GM12878 (cell line): ENCODE data around the gene ITGA11. TPM values are rescaled to one million over a fixed set of nuclear protein-coding genes. Genes with fewer than 3 reads are reported as not detected.

Source experiments
- ATAC-seq: fragments of 200-7000 bp; cut with Tn5 transposase; 3 replicates; pipeline ENCODE4 v1.9.1; 2020; ENCODE audit warnings: mild to moderate bottlenecking, moderate library complexity
- BruUV-seq: library from RNA; stranded (reverse); fragments of 400-500 nt; replicated peaks from 2 replicates; lab custom pipeline; 2021; lab: Mats Ljungman, UMichigan
- CTCF ChIA-PET: fragments of 300-600 bp; sonication (Branson Sonifier 250); formaldehyde crosslinking; extraction: SDS; loops from one replicate; lab custom pipeline; 2021; ENCODE audit warnings: inconsistent platforms; lab: Yijun Ruan, JAX
- POLR2A ChIA-PET: fragments of 350-600 bp; formaldehyde crosslinking; extraction: SDS; loops from one replicate; lab custom pipeline; 2021; ENCODE audit warnings: inconsistent platforms; lab: Charles Lee
- RAD21 ChIA-PET: fragments of 300-600 bp; sonication (Branson Sonifier 250); formaldehyde crosslinking; loops from one replicate; lab custom pipeline; 2023; ENCODE audit warnings: antibody characterized with exemption; ENCODE audit not compliant: unreplicated experiment; lab: Charles Lee
- SMC1A ChIA-PET: fragments of 300-600 bp; sonication (Branson Sonifier 250); formaldehyde crosslinking; loops from one replicate; lab custom pipeline; 2023; ENCODE audit not compliant: unreplicated experiment, uncharacterized antibody; lab: Charles Lee
- DNase-seq: peaks from one replicate; pipeline ENCODE4 v3.0.0-alpha.2; 2011; ENCODE audit warnings: low read depth, low spot score
- FAIRE-seq: peaks from 3 replicates; lab custom pipeline; 2011; peaks lifted over from hg19 to GRCh38; lab: Jason Lieb, UNC
- H2AFZ ChIP-seq: 2 replicates; pipeline ENCODE4 v1.6.0; 2011; ENCODE audit warnings: low read depth, low read length, control low read depth; ENCODE audit not compliant: control insufficient read depth
- H3K27ac ChIP-seq: 2 replicates; pipeline ENCODE4 v1.5.1; 2011; ENCODE audit warnings: control low read depth; ENCODE audit not compliant: control insufficient read depth, insufficient read depth
- H3K27me3 ChIP-seq, 2 experiments: replicated peaks in 1 of 2; 2 replicates each; pipeline versions ENCODE4 v1.6.0 to v1.6.1; 2011; ENCODE audit warnings: low read length in 1 of 2; ENCODE audit not compliant: control insufficient read depth in 2 of 2, insufficient read depth in 2 of 2
- H3K36me3 ChIP-seq, 2 experiments: 2 replicates each; pipeline ENCODE4 v1.5.1; 2011; ENCODE audit warnings: low read length in 1 of 2; ENCODE audit not compliant: control insufficient read depth in 2 of 2, insufficient read depth in 2 of 2
- H3K4me1 ChIP-seq: 2 replicates; pipeline ENCODE4 v1.6.1; 2011; ENCODE audit warnings: mild to moderate bottlenecking, low read length, moderate library complexity, mixed read lengths; ENCODE audit not compliant: control insufficient read depth, insufficient read depth
- H3K4me2 ChIP-seq: 2 replicates; pipeline ENCODE4 v1.6.0; 2011; ENCODE audit warnings: control low read depth; ENCODE audit not compliant: control insufficient read depth, insufficient read depth
- H3K4me3 ChIP-seq: fragments of 200-600 bp; sonication (generic); 2 replicates; pipeline ENCODE4 v1.5.1; 2016
- H3K79me2 ChIP-seq: 2 replicates; pipeline ENCODE4 v1.6.0; 2011; ENCODE audit warnings: low read length; ENCODE audit not compliant: control insufficient read depth, insufficient read depth
- H3K9ac ChIP-seq: 2 replicates; pipeline ENCODE4 v1.8.0; 2011; ENCODE audit warnings: low read length, control low read depth, mixed read lengths; ENCODE audit not compliant: control insufficient read depth, insufficient read depth
- H3K9me3 ChIP-seq: replicated peaks from 3 replicates; pipeline ENCODE4 v1.5.1; 2011; ENCODE audit warnings: mild to moderate bottlenecking, low read length; ENCODE audit not compliant: control insufficient read depth, insufficient read depth
- H4K20me1 ChIP-seq: 2 replicates; pipeline ENCODE4 v1.6.0; 2011; ENCODE audit not compliant: control insufficient read depth, insufficient read depth
- ATF7 ChIP-seq: fragments of 450-650 bp; IDR thresholded peaks from 2 replicates; pipeline ENCODE4 v1.6.1; 2016; ENCODE audit warnings: low read depth, mild to moderate bottlenecking
- KLF5 ChIP-seq: fragments of 450-650 bp; IDR thresholded peaks from 2 replicates; pipeline ENCODE4 v1.6.1; 2014; ENCODE audit warnings: mild to moderate bottlenecking; ENCODE audit not compliant: partially characterized antibody
- NBN ChIP-seq: fragments of 450-650 bp; IDR thresholded peaks from 2 replicates; pipeline ENCODE4 v1.6.1; 2016
- NFYA ChIP-seq: IDR thresholded peaks from 2 replicates; pipeline ENCODE4 v1.6.1; 2011; ENCODE audit warnings: low read depth, mild to moderate bottlenecking, low read length, improper control_type of control experiment, borderline replicate concordance
- RAD21 ChIP-seq: IDR thresholded peaks from 2 replicates; pipeline ENCODE4 v1.6.1; 2011; ENCODE audit warnings: mild to moderate bottlenecking, low read depth, low read length, moderate library complexity; ENCODE audit not compliant: insufficient read depth
- RBBP5 ChIP-seq: fragments of 200-600 bp; sonication (generic); conservative IDR thresholded peaks from 2 replicates; pipeline ENCODE4 v1.6.1; 2016
- STAT1 ChIP-seq: fragments of 450-650 bp; conservative IDR thresholded peaks from 2 replicates; pipeline ENCODE4 v1.6.1; 2014; ENCODE audit warnings: antibody characterized with exemption, mild to moderate bottlenecking
- TCF12 ChIP-seq: IDR thresholded peaks from 2 replicates; pipeline ENCODE4 v1.6.1; 2011; ENCODE audit warnings: low read depth, mild to moderate bottlenecking, low read length
- TCF3 ChIP-seq: IDR thresholded peaks from 2 replicates; pipeline ENCODE4 v1.6.1; 2012; ENCODE audit warnings: low read depth, mild to moderate bottlenecking, low read length, borderline replicate concordance; ENCODE audit not compliant: insufficient read depth
- ZNF207 ChIP-seq: fragments of 450-650 bp; IDR thresholded peaks from 2 replicates; pipeline ENCODE4 v1.6.1; 2014; ENCODE audit warnings: antibody characterized with exemption, mild to moderate bottlenecking, borderline replicate concordance
- WGBS: methylation state at CpG from one replicate; pipeline ENCODE4 v1.1.6; 2016; ENCODE audit warnings: low lambda C conversion rate; ENCODE audit not compliant: insufficient replicate concordance, insufficient coverage; ENCODE audit errors: missing lambda C conversion rate; 5-methylcytosine and 5-hydroxymethylcytosine counted together
- in situ Hi-C: fragments of 300-500 bp; cut with MboI; formaldehyde crosslinking; loops from 9 replicates; pipeline ENCODE4 v1.14.3; 2018; ENCODE audit warnings: mixed read lengths
- intact Hi-C: fragments of 100-400 bp; cut with micrococcal nuclease; formaldehyde crosslinking; loops from one replicate; pipeline ENCODE4 v1.14.2; 2022; ENCODE audit not compliant: unreplicated experiment
- polyA plus RNA-seq, 11 experiments: library from polyadenylated mRNA; depleted of rRNA in 4 of 11; unstranded in 6 of 11; stranded (reverse) in 5 of 11; fragments of >200 nt; fragmentation: Nextera tagmentation in 4 of 11; fragmentation: Illumina TruSeq in 1 of 11; extraction: Ambion mirVana in 4 of 11; extraction: Trizol in 1 of 11; gene quantifications; 1 replicate in 1 of 11; 2 replicates in 10 of 11; pipeline versions ENCODE4 v1.2.1 to v1.2.3, GENCODE V29; 2011 to 2016; ENCODE audit warnings: inconsistent platforms in 2 of 11, missing spikeins in 2 of 11, low read depth in 1 of 11
- total RNA-seq, 4 experiments: library from RNA; depleted of rRNA in 3 of 4; stranded (reverse); fragments of >200 nt in 3 of 4; fragmentation: Illumina TruSeq in 1 of 4; extraction: Trizol in 1 of 4; gene quantifications; 2 replicates each; pipeline versions ENCODE4 v1.2.1 to v1.2.3, GENCODE V29; 2013 to 2021
- TF ChIP-seq, protein P1 (sequence below): fragments of 450-650 bp; IDR thresholded peaks from 2 replicates; pipeline ENCODE4 v1.6.1; 2018; ENCODE audit warnings: borderline replicate concordance, mild to moderate bottlenecking; ENCODE audit not compliant: partially characterized antibody
- TF ChIP-seq, protein P2 (sequence below): fragments of 450-650 bp; IDR thresholded peaks from 2 replicates; pipeline ENCODE4 v1.6.1; 2017; ENCODE audit warnings: mild to moderate bottlenecking, moderate library complexity

ITGA11 gene
- total and polyA plus RNA-seq, 10 of the 15 experiments (the other 5 are each of a cell fraction or from before 2014, with no cell fraction given), result under 0.01 to 0.36 (median 0.13) TPM; not detected in 1

DNA sequence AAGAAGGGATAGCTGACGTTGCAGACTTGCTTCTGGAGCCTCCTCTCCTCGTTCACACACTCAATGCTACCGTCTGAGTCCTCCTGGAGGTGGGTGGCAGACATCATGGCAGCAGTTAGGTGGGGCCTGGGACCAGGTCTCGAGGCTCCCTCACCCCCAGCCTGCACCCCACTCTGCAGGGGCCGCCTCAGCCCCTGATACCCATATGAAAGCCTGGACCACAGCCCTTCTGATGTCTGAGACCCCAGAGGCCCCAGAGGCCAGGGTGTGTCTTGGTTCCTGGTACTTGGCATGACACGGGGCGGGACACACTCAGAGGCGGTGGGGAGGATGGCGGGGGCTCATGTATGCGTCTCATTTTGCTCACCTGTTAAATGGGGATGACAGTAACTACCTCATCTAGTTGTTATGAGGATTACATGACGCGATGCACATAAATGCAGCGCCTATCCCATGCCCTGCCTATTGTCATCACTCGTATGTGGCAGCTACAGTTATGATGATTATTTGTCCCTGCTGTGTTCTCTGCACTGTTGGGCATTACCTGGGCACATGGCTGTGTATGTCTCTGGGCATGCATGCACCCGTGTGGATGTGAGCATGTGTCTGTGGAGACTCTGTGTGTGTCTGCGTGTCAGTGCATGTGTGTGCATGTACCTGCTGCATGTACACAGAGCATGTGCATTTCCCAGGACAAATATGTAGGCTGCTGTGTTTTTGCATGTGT is 114.5 kb downstream of the ITGA11 start (continued):
- TF ChIP-seq STAT1 (no peak), RBBP5 (no peak)

DNA sequence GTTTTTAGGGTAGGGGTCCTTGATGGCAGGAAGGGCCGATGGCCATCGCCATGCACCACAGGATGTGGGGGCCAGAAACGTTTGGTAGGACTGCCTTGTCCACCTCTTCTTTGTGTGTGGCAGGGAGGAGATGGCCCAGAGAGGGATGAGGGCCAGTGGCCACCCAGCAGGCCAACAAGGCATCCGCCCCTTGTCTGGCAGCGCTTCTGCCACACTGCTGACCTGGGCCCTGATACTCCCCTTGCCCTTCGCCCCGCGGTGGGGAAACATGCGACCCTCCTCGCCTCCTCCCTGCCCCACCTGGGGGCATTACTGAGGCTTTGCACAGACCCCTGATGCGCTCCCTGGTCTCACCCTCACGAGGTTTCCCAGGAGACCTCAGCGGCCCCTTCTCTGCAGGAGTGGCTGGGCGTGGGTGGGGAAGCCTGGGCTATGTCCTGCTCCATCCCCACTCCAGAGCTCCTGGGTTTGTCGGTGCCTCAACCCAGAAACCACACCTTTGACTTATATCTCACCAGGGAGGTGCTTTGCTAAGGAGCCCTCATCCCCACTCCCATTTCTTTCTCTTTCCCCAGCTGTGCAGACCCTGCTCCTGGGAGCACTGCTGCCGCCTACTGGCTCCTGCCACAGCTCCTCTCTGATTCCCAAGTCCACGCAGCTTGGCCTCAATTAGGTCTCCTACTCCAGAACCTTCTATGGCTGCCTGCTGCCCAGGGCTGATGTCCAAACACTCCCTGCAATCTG is 115.7 kb downstream of the ITGA11 start:
- Histone ChIP-seq H3K9ac (no peak overlapping the region), H3K27me3 (no peaks in the 10 kb centered on the region; a peak in 2 of 4 replicates), H3K4me1 (no peaks in the 10 kb centered on the region), H3K9me3 (no peaks in the 10 kb centered on the region), H3K4me2 (no peak overlapping the region), H3K4me3 (no peak overlapping the region), H3K36me3 (no peaks in the 10 kb centered on the region), H3K79me2 (no peaks in the 10 kb centered on the region), H4K20me1 (no peaks in the 10 kb centered on the region), H3K27ac (no peak overlapping the region), H2AFZ (no peak overlapping the region)
- ChIA-PET SMC1A (interaction anchor here (0.8 to 1.0 kb wide), 3 partner anchors 10 to 63 kb away, joined by 3 to 4 read pairs (median 3); no protein-coding TSS in a partner anchor), RAD21 (interaction anchor here (0.9 to 1.3 kb wide), 3 partner anchors 10 to 63 kb away, joined by 3 to 7 read pairs (median 3); no protein-coding TSS in a partner anchor), POLR2A (no interaction called here), CTCF (interaction anchor here (1.3 to 2.7 kb wide), 3 partner anchors 10 to 63 kb away, joined by 3 to 22 read pairs (median 21); no protein-coding TSS in a partner anchor)
- BruUV-seq, result no TSS peak
- WGBS, result 56% methylated on average over 16 of the region's 17 CpGs
- in situ Hi-C loops (no loop called here), intact Hi-C loops (no loop called here)
- ATAC-seq, result peak; percentile 35; the same call in 2 of the 3 replicates
- DNase-seq, result no peak
- no peak for FAIRE-seq
- TF ChIP-seq NFYA, result no peak
- no peak for TF ChIP-seq ZNF207
- no peak for TF ChIP-seq TCF3
- no peak for TF ChIP-seq ATF7
- no peak for TF ChIP-seq TCF12
- TF ChIP-seq RAD21, result peak; percentile 23; the same call in 1 of the 2 replicates
- TF ChIP-seq, protein P1, sequence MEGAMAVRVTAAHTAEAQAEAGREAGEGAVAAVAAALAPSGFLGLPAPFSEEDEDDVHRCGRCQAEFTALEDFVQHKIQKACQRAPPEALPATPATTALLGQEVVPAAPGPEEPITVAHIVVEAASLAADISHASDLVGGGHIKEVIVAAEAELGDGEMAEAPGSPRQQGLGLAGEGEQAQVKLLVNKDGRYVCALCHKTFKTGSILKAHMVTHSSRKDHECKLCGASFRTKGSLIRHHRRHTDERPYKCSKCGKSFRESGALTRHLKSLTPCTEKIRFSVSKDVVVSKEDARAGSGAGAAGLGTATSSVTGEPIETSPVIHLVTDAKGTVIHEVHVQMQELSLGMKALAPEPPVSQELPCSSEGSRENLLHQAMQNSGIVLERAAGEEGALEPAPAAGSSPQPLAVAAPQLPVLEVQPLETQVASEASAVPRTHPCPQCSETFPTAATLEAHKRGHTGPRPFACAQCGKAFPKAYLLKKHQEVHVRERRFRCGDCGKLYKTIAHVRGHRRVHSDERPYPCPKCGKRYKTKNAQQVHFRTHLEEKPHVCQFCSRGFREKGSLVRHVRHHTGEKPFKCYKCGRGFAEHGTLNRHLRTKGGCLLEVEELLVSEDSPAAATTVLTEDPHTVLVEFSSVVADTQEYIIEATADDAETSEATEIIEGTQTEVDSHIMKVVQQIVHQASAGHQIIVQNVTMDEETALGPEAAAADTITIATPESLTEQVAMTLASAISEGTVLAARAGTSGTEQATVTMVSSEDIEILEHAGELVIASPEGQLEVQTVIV, result no peak
- TF ChIP-seq, protein P2, sequence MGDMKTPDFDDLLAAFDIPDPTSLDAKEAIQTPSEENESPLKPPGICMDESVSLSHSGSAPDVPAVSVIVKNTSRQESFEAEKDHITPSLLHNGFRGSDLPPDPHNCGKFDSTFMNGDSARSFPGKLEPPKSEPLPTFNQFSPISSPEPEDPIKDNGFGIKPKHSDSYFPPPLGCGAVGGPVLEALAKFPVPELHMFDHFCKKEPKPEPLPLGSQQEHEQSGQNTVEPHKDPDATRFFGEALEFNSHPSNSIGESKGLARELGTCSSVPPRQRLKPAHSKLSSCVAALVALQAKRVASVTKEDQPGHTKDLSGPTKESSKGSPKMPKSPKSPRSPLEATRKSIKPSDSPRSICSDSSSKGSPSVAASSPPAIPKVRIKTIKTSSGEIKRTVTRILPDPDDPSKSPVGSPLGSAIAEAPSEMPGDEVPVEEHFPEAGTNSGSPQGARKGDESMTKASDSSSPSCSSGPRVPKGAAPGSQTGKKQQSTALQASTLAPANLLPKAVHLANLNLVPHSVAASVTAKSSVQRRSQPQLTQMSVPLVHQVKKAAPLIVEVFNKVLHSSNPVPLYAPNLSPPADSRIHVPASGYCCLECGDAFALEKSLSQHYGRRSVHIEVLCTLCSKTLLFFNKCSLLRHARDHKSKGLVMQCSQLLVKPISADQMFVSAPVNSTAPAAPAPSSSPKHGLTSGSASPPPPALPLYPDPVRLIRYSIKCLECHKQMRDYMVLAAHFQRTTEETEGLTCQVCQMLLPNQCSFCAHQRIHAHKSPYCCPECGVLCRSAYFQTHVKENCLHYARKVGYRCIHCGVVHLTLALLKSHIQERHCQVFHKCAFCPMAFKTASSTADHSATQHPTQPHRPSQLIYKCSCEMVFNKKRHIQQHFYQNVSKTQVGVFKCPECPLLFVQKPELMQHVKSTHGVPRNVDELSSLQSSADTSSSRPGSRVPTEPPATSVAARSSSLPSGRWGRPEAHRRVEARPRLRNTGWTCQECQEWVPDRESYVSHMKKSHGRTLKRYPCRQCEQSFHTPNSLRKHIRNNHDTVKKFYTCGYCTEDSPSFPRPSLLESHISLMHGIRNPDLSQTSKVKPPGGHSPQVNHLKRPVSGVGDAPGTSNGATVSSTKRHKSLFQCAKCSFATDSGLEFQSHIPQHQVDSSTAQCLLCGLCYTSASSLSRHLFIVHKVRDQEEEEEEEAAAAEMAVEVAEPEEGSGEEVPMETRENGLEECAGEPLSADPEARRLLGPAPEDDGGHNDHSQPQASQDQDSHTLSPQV, result no peak
- no peak for TF ChIP-seq KLF5
- no peak for TF ChIP-seq NBN
